ENCODE measurements around the gene NCDN. TPM values are rescaled to one million over a fixed set of nuclear protein-coding genes. Genes with fewer than 3 reads are reported as not detected.

NCDN gene
- total and polyA plus RNA-seq, 2 of the 8 experiments (the other 6 are each of a cell fraction or from before 2014, with no cell fraction given) = 26.2 to 35.4 TPM

DNA sequence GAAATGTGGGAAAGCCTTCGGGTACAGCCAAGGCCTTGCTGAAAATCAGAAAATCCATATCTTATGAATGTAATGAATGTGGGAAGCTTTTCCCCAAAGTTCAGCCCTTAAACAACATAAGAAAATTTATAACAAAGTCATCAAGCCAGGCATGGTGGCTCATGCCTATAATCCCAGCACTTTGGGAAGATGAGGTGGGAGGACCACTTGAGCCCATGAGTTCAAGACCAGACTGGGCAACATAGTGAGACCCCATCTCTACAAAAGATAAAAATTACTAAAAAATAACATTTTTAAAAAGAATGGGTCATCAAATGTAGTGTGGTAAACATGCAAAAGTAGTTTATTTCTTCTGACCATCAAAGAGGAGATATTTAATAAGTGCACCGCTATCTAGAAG lies 46.3 kb upstream of the NCDN start:
- H4K5ac ChIP-seq (ENCODE audit: insufficient read length, low read depth, low read length) = no peak overlapping the region
- H2AFZ ChIP-seq (ENCODE audit: low read length) = no peak overlapping the region
- H3K4ac ChIP-seq (replicated peaks; ENCODE audit: insufficient read length, low read depth, low read length) = no peak overlapping the region
- FAIRE-seq (no peak), DNase-seq (ENCODE audit: low read depth in 1 of 2, low spot score in 2 of 2) (no peak)
- no peak overlapping the region for H2BK5ac ChIP-seq (ENCODE audit: low read depth, low read length)
- no peak overlapping the region for H3K27ac ChIP-seq (ENCODE audit: low read depth, low read length)
- H3K9ac ChIP-seq (replicated peaks in 1 of 4; ENCODE audit: extremely low read depth in 1 of 4, low read depth in 3 of 4, low read length in 3 of 4) = no peak overlapping the region
- no peak overlapping the region for H2BK15ac ChIP-seq (ENCODE audit: low read length)
- no peak overlapping the region for H2BK120ac ChIP-seq (replicated peaks; ENCODE audit: low read depth, low read length)
- no peak overlapping the region for H3K14ac ChIP-seq (ENCODE audit: insufficient read length)
- no peak overlapping the region for H3K4me3 ChIP-seq (ENCODE audit: extremely low read depth in 1 of 4, insufficient read depth in 2 of 4, low read depth in 3 of 4, low read length in 4 of 4)
- H4K91ac ChIP-seq (replicated peaks; ENCODE audit: insufficient read length, low read length) = no peak overlapping the region
- no peaks in the 10 kb centered on the region for H3K27me3 ChIP-seq (replicated peaks in 1 of 4; ENCODE audit: control insufficient read depth in 3 of 4, extremely low read depth in 1 of 4, insufficient read depth in 3 of 4, low read length in 3 of 4)
- peaks cover 0 to 3% (median 1%) of the 10 kb centered on the region in 4 experiments; a peak in 3 of 8 replicates for H3K36me3 ChIP-seq (ENCODE audit: control insufficient read depth in 2 of 4, insufficient read depth in 4 of 4, low read length in 3 of 4)
- H3K4me2 ChIP-seq (ENCODE audit: insufficient read depth in 1 of 2, low read depth in 2 of 2, low read length in 2 of 2) = no peak overlapping the region
- H3K9me3 ChIP-seq (ENCODE audit: insufficient read depth in 2 of 2, low read depth in 1 of 2, low read length in 1 of 2) = 0 out of 4 replicates have a peak, but pooled peaks cover 0 to 6% of the 10 kb centered on the region in 2 experiments
- no peak overlapping the region for H4K8ac ChIP-seq (ENCODE audit: extremely low read depth, insufficient read depth, low read length)
- ChIA-PET CTCF (ENCODE audit: partially characterized antibody) (interaction anchor here (0.7 to 1.4 kb wide), 2 partner anchors 60 to 964 kb away, joined by 3 to 6 read pairs; no protein-coding TSS in a partner anchor), POLR2A (ENCODE audit: partially characterized antibody) (interaction anchor here (1.1 to 1.6 kb wide), 2 partner anchors 9 to 24 kb away, joined by 3 to 5 read pairs; no protein-coding TSS in a partner anchor)
- no peak overlapping the region for H3K56ac ChIP-seq (replicated peaks; ENCODE audit: insufficient read length, low read depth, low read length)
- H3K23me2 ChIP-seq (ENCODE audit: low read depth, low read length) = no peaks in the 10 kb centered on the region
- no peak overlapping the region for H3K23ac ChIP-seq (ENCODE audit: insufficient read length)
- peaks cover 2% of the 10 kb centered on the region; the same call in 1 of the 2 replicates for H3K79me1 ChIP-seq (ENCODE audit: low read depth, low read length)
- no peak overlapping the region for H2BK12ac ChIP-seq (ENCODE audit: low read depth, low read length)
- no peak overlapping the region for H2AK5ac ChIP-seq (ENCODE audit: low read depth, low read length)
- H3K79me2 ChIP-seq (ENCODE audit: control insufficient read depth in 1 of 2, insufficient read depth in 2 of 2, low read length in 2 of 2) = peaks cover 0 to 54% of the 10 kb centered on the region in 2 experiments; a peak in 2 of 4 replicates
- H3K4me1 ChIP-seq (replicated peaks in 1 of 4; ENCODE audit: control insufficient read depth in 3 of 4, insufficient read depth in 4 of 4, low read length in 3 of 4) = no peaks in the 10 kb centered on the region
- H4K20me1 ChIP-seq (replicated peaks in 1 of 2; ENCODE audit: control insufficient read depth in 1 of 2, insufficient read depth in 2 of 2, low read length in 2 of 2) = peaks cover 0 to 3% of the 10 kb centered on the region in 2 experiments
- no peak overlapping the region for H3K18ac ChIP-seq (ENCODE audit: extremely low read depth, low read length)
- H2BK20ac ChIP-seq (ENCODE audit: low read length) = no peak overlapping the region
- 91% methylated on average over 2 of the region's 2 CpGs; no CpG with 5 or more reads in 1 of the 2 experiments for whole genome bisulfite sequencing, 2 experiments (ENCODE audit: extremely low coverage in 1 of 2, insufficient coverage in 1 of 2, insufficient read length in 1 of 2, insufficient replicate concordance in 2 of 2, low coverage in 1 of 2, low lambda C conversion rate in 2 of 2, missing lambda C conversion rate in 1 of 2)
- TF ChIP-seq TEAD4 (IDR thresholded peaks at IDR 0.05; ENCODE audit: low read depth, low read length) (no peak), CBX8 (IDR thresholded peaks at IDR 0.05; ENCODE audit: borderline replicate concordance, low read depth, low read length) (no peak), SUZ12 (IDR thresholded peaks at IDR 0.05; ENCODE audit: low read length) (no peak), MAFK (IDR thresholded peaks at IDR 0.05; ENCODE audit: low read depth, low read length) (no peak), CHD1 (IDR thresholded peaks at IDR 0.05; ENCODE audit: low read depth, low read length) (no peak), POLR2A (IDR thresholded peaks at IDR 0.05; ENCODE audit: control extremely low read depth in 1 of 2, low read depth in 2 of 2, low read length in 2 of 2) (no peak), MAX (IDR thresholded peaks at IDR 0.05) (no peak), SIN3A (conservative IDR thresholded peaks at IDR 0.05 in 1 of 2, IDR thresholded peaks at IDR 0.05 in 1 of 2; ENCODE audit: low read depth in 1 of 2, low read length in 2 of 2) (no peak)

Measured in H1 (cell line).